Measurements from ENCODE around the gene MAGOHB. TPM values are rescaled to one million over a fixed set of nuclear protein-coding genes. Genes with fewer than 3 reads are reported as not detected.
"Not testable (repeated sequence)": the region's sequence is repeated elsewhere in the genome, so short reads cannot be mapped to it uniquely, and the experiment has no call there.

MAGOHB gene
- 11.5 TPM for total RNA-seq
- long read RNA-seq, transcript MAGOHB-201 (5 exons, 2,623 nt): major isoform, 6 of 7 reads
- long read RNA-seq, partial matches to known transcripts: 0 of 7 reads
- long read RNA-seq, other reads (novel, unspliced or antisense): 0 of 7 reads

- DNase-seq (peak; percentile 97), ATAC-seq (peak; percentile 100)
- intact Hi-C loops (cut with micrococcal nuclease): no loop called here
These were observed at the start of gene MAGOHB for GRCh38 chr12:10613349-10614055. TSS of gene MAGOHB (minus strand) at chr12:10613609. CDS start at chr12:10613532, 77 bp downstream.

- ATAC-seq: no peak
- DNase-seq: no peak
- intact Hi-C loops (cut with micrococcal nuclease): no loop called here
These were observed 47.9 kb upstream of the MAGOHB start for GRCh38 chr12:10661338-10661737.

DNA sequence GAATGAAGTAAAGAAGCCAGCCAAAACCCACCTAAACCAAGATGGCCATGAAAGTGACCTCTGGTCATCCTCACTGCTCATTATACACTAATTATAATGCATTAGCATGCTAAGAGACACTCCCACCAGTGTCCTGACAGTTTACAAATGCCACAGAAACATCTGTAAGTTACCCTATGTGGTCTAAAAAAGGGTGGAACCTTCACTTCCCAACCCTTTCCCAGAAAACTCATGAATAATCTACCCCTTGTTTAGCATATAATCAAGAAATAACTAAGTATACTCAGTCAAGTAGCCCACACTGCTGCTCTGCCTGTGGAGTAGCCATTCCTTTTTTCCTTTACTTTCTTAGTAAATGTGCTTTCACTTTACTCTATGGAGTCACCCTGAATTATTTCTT, 40.6 kb upstream of the MAGOHB start:
- intact Hi-C loops (cut with micrococcal nuclease): no loop called here
- ATAC-seq (no peak), DNase-seq (no peak)

GRCh38 chr12:10652192-10652591, 38.8 kb upstream of the MAGOHB start:
- intact Hi-C loops (cut with micrococcal nuclease): no loop called here
- DNase-seq (no peak), ATAC-seq (no peak)

DNA sequence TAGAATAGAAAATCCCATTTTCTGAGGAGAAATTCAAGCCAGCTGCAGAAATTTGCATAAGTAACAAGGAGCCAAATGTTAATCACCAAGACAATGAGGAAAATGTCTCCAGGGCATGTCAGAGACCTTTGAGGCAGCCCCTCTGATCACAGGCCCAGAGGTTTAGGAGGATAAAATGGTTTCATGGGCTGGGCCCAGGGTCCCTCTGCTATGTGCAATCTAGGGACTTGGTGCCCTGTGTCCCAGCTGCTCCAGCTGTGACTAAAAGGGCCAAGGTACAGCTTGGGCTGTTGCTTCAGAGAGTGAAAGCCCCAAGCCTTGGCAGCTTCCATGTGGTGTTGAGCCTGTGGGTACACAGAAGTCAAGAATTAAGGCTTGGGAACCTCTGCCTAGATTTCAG, 33.2 kb upstream of the MAGOHB start:
- intact Hi-C loops (cut with micrococcal nuclease): not testable (repeated sequence)

GRCh38 chr12:10645910-10646309, 32.5 kb upstream of the MAGOHB start:
- ATAC-seq: no peak
- intact Hi-C loops (cut with micrococcal nuclease): no loop called here
- DNase-seq: no peak

More for the DNA sequence above, 33.2 kb upstream of the MAGOHB start:
- not testable (repeated sequence) for ATAC-seq, DNase-seq

DNA sequence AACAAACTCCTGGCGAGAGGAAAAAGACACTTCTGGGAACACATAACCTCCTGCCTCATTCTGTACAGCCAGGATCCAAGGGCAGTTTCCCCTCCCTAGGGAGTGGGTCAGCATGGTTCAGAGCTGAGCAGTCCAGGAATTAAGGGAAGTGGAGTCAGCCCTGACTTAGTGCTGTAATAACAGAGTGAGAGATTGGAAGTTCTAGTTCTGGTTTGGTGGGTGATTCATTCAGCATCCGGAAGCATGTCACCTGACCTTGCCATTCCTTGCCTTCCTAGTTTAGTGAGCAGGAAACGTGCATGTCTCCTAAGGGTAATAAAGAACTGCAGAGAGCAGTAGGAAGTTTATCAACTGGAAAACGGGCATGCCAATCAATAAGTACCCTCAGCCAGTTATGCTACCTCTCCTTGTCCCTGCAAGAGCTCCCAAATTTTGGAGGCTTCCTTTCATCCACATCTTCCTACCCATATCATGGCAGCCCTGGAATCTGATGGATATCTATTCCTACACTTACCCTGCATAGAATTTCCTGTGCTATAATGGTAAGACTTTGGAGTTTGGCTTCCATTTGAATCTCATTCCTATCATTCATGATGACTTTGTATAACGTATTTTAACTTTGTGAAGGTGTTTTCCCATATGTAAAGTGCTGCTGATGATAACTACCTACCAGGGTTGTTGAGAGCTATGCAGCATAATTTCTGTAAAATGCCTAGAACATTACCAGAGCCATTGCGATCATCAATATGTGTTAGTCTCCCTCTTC, 28.5 kb upstream of the MAGOHB start:
- no peak for DNase-seq
- no peak for ATAC-seq
- intact Hi-C loops (cut with micrococcal nuclease): no loop called here

GRCh38 chr12:10638728-10639127, 25.3 kb upstream of the MAGOHB start:
- intact Hi-C loops (cut with micrococcal nuclease): no loop called here
- no peak for ATAC-seq
- no peak for DNase-seq

DNA sequence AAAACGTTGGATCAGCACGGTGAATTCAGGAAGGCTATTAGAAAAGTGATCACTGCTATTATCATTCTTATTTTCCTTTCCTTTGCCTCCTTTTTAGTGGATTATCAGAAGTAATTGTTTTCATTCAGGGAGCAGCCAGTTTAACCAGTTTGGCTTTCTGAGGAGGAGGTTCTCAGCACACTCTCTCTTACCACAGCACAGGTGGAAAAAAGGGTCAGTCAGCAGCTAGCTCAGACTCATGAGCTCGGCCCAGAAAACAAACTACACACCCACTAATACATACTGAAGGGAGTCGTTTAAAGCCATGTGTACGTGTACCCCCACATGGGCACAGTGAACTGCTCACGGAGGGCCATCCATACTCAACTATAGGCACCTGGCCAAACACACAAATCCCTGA, 23.2 kb upstream of the MAGOHB start:
- intact Hi-C loops (cut with micrococcal nuclease): no loop called here
- ATAC-seq (no peak), DNase-seq (no peak)

DNA sequence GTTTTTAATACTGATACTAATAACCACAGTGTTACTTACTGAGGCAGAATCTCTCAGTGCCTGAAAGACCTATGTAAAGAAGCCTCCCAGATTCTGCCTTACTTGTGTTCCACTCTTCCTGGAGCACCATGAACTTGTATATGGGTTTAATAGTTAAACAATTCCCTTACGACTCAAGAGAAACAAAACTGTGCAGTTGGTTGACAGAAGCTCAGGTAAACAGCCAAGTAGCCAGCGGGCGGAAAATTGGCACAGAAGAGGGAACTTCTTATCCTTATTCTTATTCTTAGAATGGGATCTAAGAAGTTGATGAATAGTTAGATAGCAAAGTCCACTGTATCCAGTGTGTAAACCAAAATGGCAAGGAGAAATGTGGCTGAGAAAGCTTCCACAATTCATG, 22.7 kb upstream of the MAGOHB start:
- DNase-seq (no peak), ATAC-seq (no peak)
- intact Hi-C loops (cut with micrococcal nuclease): no loop called here

GRCh38 chr12:10635306-10635705, 21.9 kb upstream of the MAGOHB start:
- no peak for ATAC-seq
- intact Hi-C loops (cut with micrococcal nuclease): no loop called here
- DNase-seq: no peak

- no peak for DNase-seq
- intact Hi-C loops (cut with micrococcal nuclease): no loop called here
- no peak for ATAC-seq
These were observed 21.0 kb upstream of the MAGOHB start for GRCh38 chr12:10634427-10634826.

GRCh38 chr12:10633541-10633940, 20.1 kb upstream of the MAGOHB start:
- ATAC-seq: no peak
- DNase-seq: no peak
- intact Hi-C loops (cut with micrococcal nuclease): no loop called here

DNA sequence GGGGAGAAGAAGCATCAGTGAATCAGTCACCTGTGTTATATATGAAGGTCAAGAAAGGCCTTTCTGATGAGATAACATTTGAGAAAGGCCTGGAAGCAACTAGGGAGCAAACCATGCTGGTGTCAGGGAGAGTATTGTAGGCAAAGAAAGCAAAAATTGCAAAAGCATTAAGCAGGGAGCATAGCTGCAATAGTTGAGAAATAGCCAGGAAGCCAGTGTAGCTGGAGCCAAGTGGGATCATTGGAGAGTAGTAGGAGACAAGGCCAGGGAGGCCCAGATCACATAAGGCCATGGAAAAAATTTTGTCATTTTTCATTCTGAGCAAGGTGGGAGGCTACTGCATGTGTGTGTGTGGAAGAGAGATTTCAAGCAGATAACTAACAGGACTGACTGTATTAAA, 18.8 kb upstream of the MAGOHB start:
- intact Hi-C loops (cut with micrococcal nuclease): no loop called here
- DNase-seq (no peak), ATAC-seq (no peak)

DNA sequence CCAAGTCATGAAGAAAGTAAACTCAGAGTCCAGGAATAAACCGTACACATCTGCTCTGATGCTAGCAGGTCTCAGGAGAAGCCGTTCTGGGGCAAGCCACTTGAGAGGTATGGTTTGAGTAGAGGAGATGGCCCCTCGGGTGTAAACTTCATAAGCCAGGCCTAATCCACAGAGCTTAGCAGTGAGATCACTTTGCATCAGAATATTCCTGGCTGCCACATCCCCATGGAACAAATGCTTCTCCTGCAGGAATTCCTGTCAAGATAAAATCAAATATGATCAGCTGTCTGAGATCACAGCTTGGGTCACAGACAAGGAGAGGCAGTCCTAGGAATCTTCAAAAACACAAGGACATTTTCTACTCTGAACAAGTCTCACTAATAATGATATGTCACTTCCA, 11.2 kb upstream of the MAGOHB start:
- ATAC-seq (no peak), DNase-seq (no peak)
- intact Hi-C loops (cut with micrococcal nuclease): no loop called here

- intact Hi-C loops (cut with micrococcal nuclease): no loop called here
- no peak for ATAC-seq
- no peak for DNase-seq
These were observed 9.7 kb upstream of the MAGOHB start for GRCh38 chr12:10623131-10623530.

DNA sequence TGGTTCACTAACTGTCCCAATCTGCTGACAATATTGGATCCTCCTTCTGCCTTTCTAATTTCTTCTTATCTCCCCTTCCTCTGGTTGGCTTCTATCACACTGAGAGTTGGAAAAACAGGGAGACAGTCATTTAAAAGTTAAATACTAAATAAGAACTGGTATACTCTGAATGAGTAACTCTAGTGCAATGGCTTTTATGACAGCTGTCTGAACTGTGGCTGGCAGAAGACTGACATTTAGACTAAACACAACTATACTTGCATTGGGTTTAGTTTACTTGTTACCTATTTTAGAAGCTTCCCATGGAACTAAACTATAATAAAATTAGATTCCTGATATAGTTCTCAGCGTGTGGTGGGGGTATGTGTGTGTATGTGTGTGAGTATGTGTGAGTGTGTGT, 7.9 kb upstream of the MAGOHB start:
- DNase-seq: no peak
- intact Hi-C loops (cut with micrococcal nuclease): no loop called here
- no peak for ATAC-seq

- intact Hi-C loops (cut with micrococcal nuclease): no loop called here
- DNase-seq (no peak), ATAC-seq (no peak)
These were observed 6.8 kb upstream of the MAGOHB start for GRCh38 chr12:10620078-10620779.

- DNase-seq (no peak), ATAC-seq (no peak)
- intact Hi-C loops (cut with micrococcal nuclease): no loop called here
These were observed 5.1 kb upstream of the MAGOHB start for GRCh38 chr12:10618338-10618987.

DNA sequence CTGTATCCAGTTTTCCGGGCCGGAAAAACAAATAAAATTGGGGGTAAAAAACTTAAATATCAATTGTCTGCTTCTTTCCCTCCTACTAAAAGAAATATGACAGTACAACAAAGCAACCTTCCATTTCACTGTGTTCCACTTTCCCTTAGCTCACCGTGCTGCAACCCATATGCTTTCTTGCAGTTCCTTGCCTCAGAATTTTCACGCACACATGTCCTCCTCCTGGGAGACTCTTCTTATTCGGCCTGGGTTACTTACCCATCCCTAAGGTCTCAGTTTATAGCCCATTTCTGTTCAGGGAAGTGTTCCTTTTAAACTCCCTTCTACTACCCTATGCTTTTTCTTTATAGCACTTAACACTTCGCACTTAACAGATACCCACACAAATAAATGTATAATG, 4.5 kb upstream of the MAGOHB start:
- DNase-seq: no peak
- intact Hi-C loops (cut with micrococcal nuclease): no loop called here
- no peak for ATAC-seq
